Measurements from ENCODE around the gene FCRLB. TPM values are rescaled to one million over a fixed set of nuclear protein-coding genes. Genes with fewer than 3 reads are reported as not detected.
A peak's percentile ranks its signal among the peaks of the same experiment; 100 is the strongest.

FCRLB gene
- polyA plus RNA-seq, 3 donors, result 0.36 to 0.44 (median 0.39) TPM

DNA sequence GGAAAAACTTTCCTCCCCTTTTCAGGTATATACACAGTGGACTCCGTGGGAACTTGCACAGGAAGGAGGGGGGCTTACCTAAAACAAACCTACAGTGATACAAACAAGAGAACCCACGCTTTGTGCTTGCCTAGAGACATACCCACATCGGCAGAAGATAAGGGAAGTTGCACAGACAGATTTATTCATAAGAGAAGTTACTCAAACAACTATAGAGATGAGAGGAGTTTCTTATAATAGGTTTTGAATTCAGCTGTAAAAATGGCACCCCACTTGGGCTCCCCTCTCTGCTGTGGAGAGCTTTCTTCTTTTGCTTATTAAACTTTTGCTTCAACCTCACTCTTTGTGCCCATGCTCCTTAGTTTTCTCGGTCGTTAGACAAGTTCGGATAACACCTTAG is 26.5 kb downstream of the FCRLB start:
- Histone ChIP-seq H3K79me2 (ENCODE audit: insufficient read depth, low read length) (peaks cover 30% of the 10 kb centered on the region), H3K4me3 (replicated peaks in 1 of 3; ENCODE audit: low read depth in 2 of 3, low read length in 3 of 3) (no peak overlapping the region), H3K9ac (ENCODE audit: insufficient read depth, low read length, poor library complexity, severe bottlenecking) (no peak overlapping the region), H4K20me1 (ENCODE audit: insufficient read depth, low read length) (peaks cover 7% of the 10 kb centered on the region), H2AFZ (ENCODE audit: insufficient read depth, low read depth, low read length, poor library complexity, severe bottlenecking) (no peak overlapping the region), H3K27me3 (ENCODE audit: control insufficient read depth in 2 of 2, insufficient read depth in 2 of 2, low read length in 2 of 2) (peaks cover 0 to 5% of the 10 kb centered on the region in 2 donors), H3K36me3 (replicated peaks in 1 of 2; ENCODE audit: control insufficient read depth in 1 of 2, insufficient read depth in 2 of 2, low read length in 2 of 2) (peaks cover 14 to 18% of the 10 kb centered on the region in 2 donors), H3K4me2 (replicated peaks; ENCODE audit: extremely low read depth, low read length, poor library complexity, severe bottlenecking) (no peak overlapping the region), H3K4me1 (ENCODE audit: control insufficient read depth in 1 of 2, insufficient read depth in 2 of 2, low read length in 2 of 2) (peaks cover 20 to 30% of the 10 kb centered on the region in 2 donors), H3K27ac (ENCODE audit: low read depth in 1 of 2, low read length in 2 of 2) (no peak overlapping the region), H3K9me3 (replicated peaks in 1 of 2; ENCODE audit: control insufficient read depth in 1 of 2, insufficient read depth in 1 of 2, low read length in 2 of 2) (no peaks in the 10 kb centered on the region)
- no peak overlapping the region for H3K4me3 Mint-ChIP-seq
- TF ChIP-seq, protein P1, sequence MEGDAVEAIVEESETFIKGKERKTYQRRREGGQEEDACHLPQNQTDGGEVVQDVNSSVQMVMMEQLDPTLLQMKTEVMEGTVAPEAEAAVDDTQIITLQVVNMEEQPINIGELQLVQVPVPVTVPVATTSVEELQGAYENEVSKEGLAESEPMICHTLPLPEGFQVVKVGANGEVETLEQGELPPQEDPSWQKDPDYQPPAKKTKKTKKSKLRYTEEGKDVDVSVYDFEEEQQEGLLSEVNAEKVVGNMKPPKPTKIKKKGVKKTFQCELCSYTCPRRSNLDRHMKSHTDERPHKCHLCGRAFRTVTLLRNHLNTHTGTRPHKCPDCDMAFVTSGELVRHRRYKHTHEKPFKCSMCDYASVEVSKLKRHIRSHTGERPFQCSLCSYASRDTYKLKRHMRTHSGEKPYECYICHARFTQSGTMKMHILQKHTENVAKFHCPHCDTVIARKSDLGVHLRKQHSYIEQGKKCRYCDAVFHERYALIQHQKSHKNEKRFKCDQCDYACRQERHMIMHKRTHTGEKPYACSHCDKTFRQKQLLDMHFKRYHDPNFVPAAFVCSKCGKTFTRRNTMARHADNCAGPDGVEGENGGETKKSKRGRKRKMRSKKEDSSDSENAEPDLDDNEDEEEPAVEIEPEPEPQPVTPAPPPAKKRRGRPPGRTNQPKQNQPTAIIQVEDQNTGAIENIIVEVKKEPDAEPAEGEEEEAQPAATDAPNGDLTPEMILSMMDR (IDR thresholded peaks at IDR 0.05), result no peak
- intact Hi-C loops (cut with micrococcal nuclease), result no loop called here
- WGBS (ENCODE audit: insufficient coverage), result no CpG with 5 or more reads among the region's 6 CpGs
- H3K27me3 Mint-ChIP-seq (ENCODE audit: low read depth in 3 of 3), result peaks cover 17 to 29% (median 18%) of the 10 kb centered on the region in 3 donors
- H3K4me1 Mint-ChIP-seq, result peaks cover 28% of the 10 kb centered on the region
- peaks cover 11 to 16% of the 10 kb centered on the region in 2 donors for H3K36me3 Mint-ChIP-seq
- H3K27ac Mint-ChIP-seq, result no peak overlapping the region
- H3K9me3 Mint-ChIP-seq, result peaks cover 0 to 1% (median 0%) of the 10 kb centered on the region in 7 donors
- no peak for DNase-seq

DNA sequence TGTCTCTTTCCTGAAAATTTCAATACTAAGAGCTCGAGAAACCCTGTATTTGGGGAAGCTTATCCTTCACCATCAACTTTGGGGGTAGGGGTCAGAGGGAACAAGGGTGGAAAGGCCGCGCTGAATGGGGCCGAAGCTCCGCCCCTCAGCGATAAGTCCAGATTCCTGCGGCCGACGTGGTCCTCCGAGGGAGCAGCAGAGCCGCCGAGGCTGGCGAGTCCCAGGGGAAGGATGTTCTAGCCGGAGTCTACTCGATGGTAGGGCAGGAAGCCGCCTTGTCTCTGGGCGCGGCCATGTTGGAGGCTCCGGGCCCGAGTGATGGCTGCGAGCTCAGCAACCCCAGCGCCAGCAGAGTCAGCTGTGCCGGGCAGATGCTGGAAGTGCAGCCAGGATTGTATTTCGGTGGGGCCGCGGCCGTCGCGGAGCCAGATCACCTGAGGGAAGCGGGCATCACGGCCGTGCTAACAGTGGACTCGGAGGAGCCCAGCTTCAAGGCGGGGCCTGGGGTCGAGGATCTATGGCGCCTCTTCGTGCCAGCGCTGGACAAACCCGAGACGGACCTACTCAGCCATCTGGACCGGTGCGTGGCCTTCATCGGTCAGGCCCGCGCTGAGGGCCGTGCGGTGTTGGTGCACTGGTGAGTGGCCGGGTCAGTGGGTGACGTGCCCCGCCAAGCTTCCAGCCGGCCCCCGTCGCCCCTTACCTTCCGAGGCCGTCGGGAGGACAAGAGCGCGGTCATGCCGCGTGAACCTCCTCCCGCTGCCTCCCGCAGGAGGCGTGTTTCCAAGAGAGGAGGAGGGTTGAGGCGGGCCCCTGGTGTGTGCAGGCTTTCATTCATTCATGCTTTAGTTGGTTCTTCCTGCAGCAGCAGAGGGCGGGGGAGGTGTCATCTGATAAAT is 28.4 kb downstream of the FCRLB start, which contains the start of gene DUSP12:
DUSP12 (plus strand) TSS at position 278 of the 899 bp plus-strand sequence; CDS start at position 294, 16 bp downstream.
- peaks cover 30% of the 10 kb centered on the region for H3K79me2 ChIP-seq (ENCODE audit: insufficient read depth, low read length)
- Mint-ChIP-seq H3K27ac (peak within 1 kb of the TSS; percentile 86 to 98 (median 94)), H3K4me1 (peaks cover 21% of the 10 kb centered on the region), H3K27me3 (ENCODE audit: low read depth in 3 of 3) (peaks cover 12 to 23% (median 15%) of the 10 kb centered on the region in 3 donors), H3K4me3 (peak within 1 kb of the TSS; percentile 99 to 100), H3K36me3 (peaks cover 25 to 35% of the 10 kb centered on the region in 2 donors), H3K9me3 (peaks cover 0 to 5% (median 2%) of the 10 kb centered on the region in 7 donors)
- H3K36me3 ChIP-seq (replicated peaks in 1 of 2; ENCODE audit: control insufficient read depth in 1 of 2, insufficient read depth in 2 of 2, low read length in 2 of 2), result peaks cover 33 to 36% of the 10 kb centered on the region in 2 donors
- H3K9me3 ChIP-seq (replicated peaks in 1 of 2; ENCODE audit: control insufficient read depth in 1 of 2, insufficient read depth in 1 of 2, low read length in 2 of 2), result no peaks in the 10 kb centered on the region
- peak within 1 kb of the TSS; percentile 77 for H3K9ac ChIP-seq (ENCODE audit: insufficient read depth, low read length, poor library complexity, severe bottlenecking)
- WGBS (ENCODE audit: insufficient coverage), result under 1% methylated on average over 62 of the region's 65 CpGs
- intact Hi-C loops (cut with micrococcal nuclease), result no loop called here
- H4K20me1 ChIP-seq (ENCODE audit: insufficient read depth, low read length), result peaks cover 11% of the 10 kb centered on the region
- H2AFZ ChIP-seq (ENCODE audit: insufficient read depth, low read depth, low read length, poor library complexity, severe bottlenecking), result peak within 1 kb of the TSS; percentile 94
- peaks cover 20 to 30% of the 10 kb centered on the region in 2 donors for H3K4me1 ChIP-seq (ENCODE audit: control insufficient read depth in 1 of 2, insufficient read depth in 2 of 2, low read length in 2 of 2)
- peak within 1 kb of the TSS; percentile 80 for H3K4me2 ChIP-seq (replicated peaks; ENCODE audit: extremely low read depth, low read length, poor library complexity, severe bottlenecking)
- TF ChIP-seq, protein P1 (IDR thresholded peaks at IDR 0.05), result no peak
- H3K27me3 ChIP-seq (ENCODE audit: control insufficient read depth in 2 of 2, insufficient read depth in 2 of 2, low read length in 2 of 2), result peaks cover 0 to 5% of the 10 kb centered on the region in 2 donors
- peak within 1 kb of the TSS; percentile 64 to 84 for H3K27ac ChIP-seq (ENCODE audit: low read depth in 1 of 2, low read length in 2 of 2)
- peak; percentile 81 to 84 (median 82) for DNase-seq
- peak within 1 kb of the TSS; percentile 67 to 92 (median 75) for H3K4me3 ChIP-seq (replicated peaks in 1 of 3; ENCODE audit: low read depth in 2 of 3, low read length in 3 of 3)

Measured in CD14-positive monocyte (primary cell).